ENCODE results near the gene ALDH1A3.

The ALDH1A3 gene

GRCh38 chr15:100885811-100886210, 6.2 kb downstream of the ALDH1A3 start (continued):
- TF ChIP-seq ZNF223 (tag by site-specific recombination; IDR thresholded peaks at IDR 0.05) (no peak), ZNF175 (tag by site-specific recombination; IDR thresholded peaks at IDR 0.05) (no peak), GLI4 (tag by site-specific recombination; IDR thresholded peaks at IDR 0.05) (no peak), REST (tag by site-specific recombination; IDR thresholded peaks at IDR 0.05) (no peak)

GRCh38 chr15:100887211-100887913, 7.7 kb downstream of the ALDH1A3 start:
- POLR2A ChIA-PET: no interaction called here
- CTCF ChIA-PET: no interaction called here
- H3K9me3 ChIP-seq (ENCODE audit: control insufficient read depth, insufficient read depth, low read depth, low read length): no peaks in the 10 kb centered on the region

GRCh38 chr15:100889385-100890050, 9.9 kb downstream of the ALDH1A3 start:
- ChIA-PET CTCF (interaction anchor here (0.6 to 1.5 kb wide), 4 partner anchors 20 to 354 kb away, joined by 3 to 6 read pairs (median 4); no protein-coding TSS in a partner anchor), POLR2A (no interaction called here)
- no peak overlapping the region for H3K27ac ChIP-seq (ENCODE audit: extremely low read depth, low read depth, low read length)
- H3K4me3 ChIP-seq (ENCODE audit: low read depth, low read length): no peak overlapping the region
- peaks cover 0 to 57% of the 10 kb centered on the region in 2 experiments; a peak in 2 of 3 replicates for H3K36me3 ChIP-seq (ENCODE audit: control insufficient read depth in 2 of 2, insufficient read depth in 1 of 2, low read length in 2 of 2)
- H3K9me3 ChIP-seq (ENCODE audit: control insufficient read depth, insufficient read depth, low read depth, low read length): no peaks in the 10 kb centered on the region
- no peaks in the 10 kb centered on the region for H3K4me1 ChIP-seq (ENCODE audit: control insufficient read depth, insufficient read depth, low read length)
- TF ChIP-seq ZNF214 (tag by site-specific recombination; IDR thresholded peaks at IDR 0.05; ENCODE audit: borderline replicate concordance): no peak
- TF ChIP-seq ZSCAN23 (tag by site-specific recombination; IDR thresholded peaks at IDR 0.05): no peak
- no peak for TF ChIP-seq SETDB1 (IDR thresholded peaks at IDR 0.05; ENCODE audit: insufficient read length, low read length)
- TF ChIP-seq ZBTB10 (tag by site-specific recombination; IDR thresholded peaks at IDR 0.05): no peak
- no peak for TF ChIP-seq ZNF140 (tag by site-specific recombination; IDR thresholded peaks at IDR 0.05)
- no peak for TF ChIP-seq ZNF398 (tag by site-specific recombination; IDR thresholded peaks at IDR 0.05)
- no peak for TF ChIP-seq ZNF76 (tag by site-specific recombination; IDR thresholded peaks at IDR 0.05; ENCODE audit: borderline replicate concordance, low read depth)

More at GRCh38 chr15:100887211-100887913, 7.7 kb downstream of the ALDH1A3 start:
- H3K4me1 ChIP-seq (ENCODE audit: control insufficient read depth, insufficient read depth, low read length): no peaks in the 10 kb centered on the region
- TF ChIP-seq ZBTB17 (tag by site-specific recombination; IDR thresholded peaks at IDR 0.05) (no peak), WT1 (tag by site-specific recombination; IDR thresholded peaks at IDR 0.05) (no peak), ZNF266 (tag by site-specific recombination; IDR thresholded peaks at IDR 0.05; ENCODE audit: low read depth) (no peak), ZNF362 (tag by site-specific recombination; IDR thresholded peaks at IDR 0.05) (no peak), ZNF571 (tag by site-specific recombination; IDR thresholded peaks at IDR 0.05) (no peak), MYNN (tag by site-specific recombination; IDR thresholded peaks at IDR 0.05; ENCODE audit: borderline replicate concordance) (no peak), PATZ1 (tag by site-specific recombination; IDR thresholded peaks at IDR 0.05) (no peak), GLI2 (tag by site-specific recombination; IDR thresholded peaks at IDR 0.05; ENCODE audit: borderline replicate concordance, low read depth) (no peak), ZFHX2 (tag by site-specific recombination; conservative IDR thresholded peaks at IDR 0.05) (no peak), ZNF747 (tag by site-specific recombination; IDR thresholded peaks at IDR 0.05) (no peak), ZNF677 (tag by site-specific recombination; IDR thresholded peaks at IDR 0.05) (no peak), YY1 (tag by site-specific recombination; IDR thresholded peaks at IDR 0.05) (no peak)
- H3K4me3 ChIP-seq (ENCODE audit: low read depth, low read length): no peak overlapping the region
- H3K36me3 ChIP-seq (ENCODE audit: control insufficient read depth in 2 of 2, insufficient read depth in 1 of 2, low read length in 2 of 2): peaks cover 0 to 39% of the 10 kb centered on the region in 2 experiments; a peak in 2 of 3 replicates
- no peak overlapping the region for H3K27ac ChIP-seq (ENCODE audit: extremely low read depth, low read depth, low read length)
